Suprapubic skin (tissue), 3 donors: ENCODE data around the gene CLEC16A.

Experiments used
- POLR2AphosphoS5 ChIP-seq, 3 donors: sonication (generic); formaldehyde crosslinking; IDR thresholded peaks; one replicate each; pipeline ENCODE4 v1.6.1; 2017; ENCODE audit warnings: antibody characterized with exemption in 3 of 3
- TF ChIP-seq, protein P1 (sequence below), 2 donors: fragments of 200-600 bp in 1 of 2; fragments of 450-650 bp in 1 of 2; sonication (generic) in 1 of 2; IDR thresholded peaks; one replicate each; pipeline ENCODE4 v1.5.1; 2016 to 2019; ENCODE audit warnings: antibody characterized with exemption in 2 of 2, mild to moderate bottlenecking in 1 of 2, moderate library complexity in 1 of 2

DNA sequence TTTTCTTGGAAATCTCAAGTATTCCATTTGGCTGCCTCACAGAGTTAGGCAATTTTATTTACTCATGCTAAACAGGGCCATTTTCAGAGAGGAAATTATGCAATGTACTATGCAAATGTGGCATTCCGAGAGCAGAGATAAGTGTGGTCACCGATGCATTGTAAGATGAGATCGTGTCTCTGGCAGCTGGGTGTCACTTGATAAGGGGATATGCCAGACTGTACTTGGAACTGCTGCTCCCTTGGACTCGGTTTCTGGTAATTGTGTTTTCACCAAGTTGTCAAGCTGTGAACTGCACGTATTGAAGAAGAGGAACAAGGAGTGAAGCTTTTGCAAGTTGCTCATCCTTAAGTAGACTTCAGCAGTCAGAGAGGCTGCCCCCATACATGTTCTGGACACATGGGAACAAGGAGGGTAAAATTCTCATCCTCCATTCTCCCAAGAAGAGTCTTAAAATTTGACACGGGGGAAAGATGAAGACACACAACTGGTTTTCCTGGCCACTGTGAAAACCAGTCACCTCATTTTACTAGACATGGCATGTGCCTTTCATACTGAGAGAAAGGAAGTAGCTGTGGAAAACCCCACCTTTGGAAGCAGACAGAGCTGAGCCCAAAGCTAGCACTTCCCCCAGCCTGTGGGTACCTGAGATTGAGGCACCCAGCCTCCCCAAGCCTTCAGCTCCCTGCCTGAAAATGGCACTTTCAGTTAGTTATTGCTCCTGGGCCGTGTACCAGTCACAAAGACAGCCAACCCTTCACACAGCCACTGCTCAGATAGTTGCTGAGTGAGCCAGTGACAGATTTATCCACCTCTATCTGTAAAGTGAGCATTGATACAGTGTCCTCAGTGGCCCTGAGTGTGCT is 160.9 kb downstream of the CLEC16A start:
- TF ChIP-seq, protein P1, sequence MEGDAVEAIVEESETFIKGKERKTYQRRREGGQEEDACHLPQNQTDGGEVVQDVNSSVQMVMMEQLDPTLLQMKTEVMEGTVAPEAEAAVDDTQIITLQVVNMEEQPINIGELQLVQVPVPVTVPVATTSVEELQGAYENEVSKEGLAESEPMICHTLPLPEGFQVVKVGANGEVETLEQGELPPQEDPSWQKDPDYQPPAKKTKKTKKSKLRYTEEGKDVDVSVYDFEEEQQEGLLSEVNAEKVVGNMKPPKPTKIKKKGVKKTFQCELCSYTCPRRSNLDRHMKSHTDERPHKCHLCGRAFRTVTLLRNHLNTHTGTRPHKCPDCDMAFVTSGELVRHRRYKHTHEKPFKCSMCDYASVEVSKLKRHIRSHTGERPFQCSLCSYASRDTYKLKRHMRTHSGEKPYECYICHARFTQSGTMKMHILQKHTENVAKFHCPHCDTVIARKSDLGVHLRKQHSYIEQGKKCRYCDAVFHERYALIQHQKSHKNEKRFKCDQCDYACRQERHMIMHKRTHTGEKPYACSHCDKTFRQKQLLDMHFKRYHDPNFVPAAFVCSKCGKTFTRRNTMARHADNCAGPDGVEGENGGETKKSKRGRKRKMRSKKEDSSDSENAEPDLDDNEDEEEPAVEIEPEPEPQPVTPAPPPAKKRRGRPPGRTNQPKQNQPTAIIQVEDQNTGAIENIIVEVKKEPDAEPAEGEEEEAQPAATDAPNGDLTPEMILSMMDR (IDR thresholded peaks at IDR 0.05): no peak
- TF ChIP-seq POLR2AphosphoS5 (IDR thresholded peaks at IDR 0.05): peak; percentile 59 to 90 (median 84)
